Measurements from ENCODE around the gene ASPRV1.

GRCh38 chr2:69968609-69969008 is 7.2 kb upstream of the ASPRV1 start:
- TF ChIP-seq POLR2A (IDR thresholded peaks at IDR 0.05): no peak
- TF ChIP-seq, protein P1, sequence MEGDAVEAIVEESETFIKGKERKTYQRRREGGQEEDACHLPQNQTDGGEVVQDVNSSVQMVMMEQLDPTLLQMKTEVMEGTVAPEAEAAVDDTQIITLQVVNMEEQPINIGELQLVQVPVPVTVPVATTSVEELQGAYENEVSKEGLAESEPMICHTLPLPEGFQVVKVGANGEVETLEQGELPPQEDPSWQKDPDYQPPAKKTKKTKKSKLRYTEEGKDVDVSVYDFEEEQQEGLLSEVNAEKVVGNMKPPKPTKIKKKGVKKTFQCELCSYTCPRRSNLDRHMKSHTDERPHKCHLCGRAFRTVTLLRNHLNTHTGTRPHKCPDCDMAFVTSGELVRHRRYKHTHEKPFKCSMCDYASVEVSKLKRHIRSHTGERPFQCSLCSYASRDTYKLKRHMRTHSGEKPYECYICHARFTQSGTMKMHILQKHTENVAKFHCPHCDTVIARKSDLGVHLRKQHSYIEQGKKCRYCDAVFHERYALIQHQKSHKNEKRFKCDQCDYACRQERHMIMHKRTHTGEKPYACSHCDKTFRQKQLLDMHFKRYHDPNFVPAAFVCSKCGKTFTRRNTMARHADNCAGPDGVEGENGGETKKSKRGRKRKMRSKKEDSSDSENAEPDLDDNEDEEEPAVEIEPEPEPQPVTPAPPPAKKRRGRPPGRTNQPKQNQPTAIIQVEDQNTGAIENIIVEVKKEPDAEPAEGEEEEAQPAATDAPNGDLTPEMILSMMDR (IDR thresholded peaks at IDR 0.05): no peak
